ENCODE measurements around the gene RNF220.

DNA sequence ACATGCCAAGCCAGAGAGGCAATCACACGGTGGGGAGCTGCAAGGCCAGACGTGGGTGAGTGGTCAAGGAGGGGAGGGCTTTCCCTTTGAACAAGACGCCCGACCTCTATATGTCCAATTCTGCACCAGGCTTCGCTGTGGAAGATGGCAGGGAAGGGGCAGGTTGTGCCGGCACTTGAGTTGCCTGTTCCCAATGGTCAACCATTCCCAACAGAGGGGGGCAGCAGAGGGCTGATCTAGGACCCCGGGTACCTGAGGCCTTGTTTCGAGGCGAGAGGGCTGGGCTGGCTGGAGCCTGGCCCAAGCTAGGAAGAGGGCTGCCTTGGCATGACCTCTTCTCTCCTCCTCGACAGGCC, 204.3 kb downstream of the RNF220 start:
- no peak for TF ChIP-seq ZBTB8A (CRISPR knock-in tag; IDR thresholded peaks at IDR 0.05; ENCODE audit: borderline replicate concordance, low read depth)
- no peak for TF ChIP-seq ZNF563 (CRISPR knock-in tag; IDR thresholded peaks at IDR 0.05)
- TF ChIP-seq, protein P1, sequence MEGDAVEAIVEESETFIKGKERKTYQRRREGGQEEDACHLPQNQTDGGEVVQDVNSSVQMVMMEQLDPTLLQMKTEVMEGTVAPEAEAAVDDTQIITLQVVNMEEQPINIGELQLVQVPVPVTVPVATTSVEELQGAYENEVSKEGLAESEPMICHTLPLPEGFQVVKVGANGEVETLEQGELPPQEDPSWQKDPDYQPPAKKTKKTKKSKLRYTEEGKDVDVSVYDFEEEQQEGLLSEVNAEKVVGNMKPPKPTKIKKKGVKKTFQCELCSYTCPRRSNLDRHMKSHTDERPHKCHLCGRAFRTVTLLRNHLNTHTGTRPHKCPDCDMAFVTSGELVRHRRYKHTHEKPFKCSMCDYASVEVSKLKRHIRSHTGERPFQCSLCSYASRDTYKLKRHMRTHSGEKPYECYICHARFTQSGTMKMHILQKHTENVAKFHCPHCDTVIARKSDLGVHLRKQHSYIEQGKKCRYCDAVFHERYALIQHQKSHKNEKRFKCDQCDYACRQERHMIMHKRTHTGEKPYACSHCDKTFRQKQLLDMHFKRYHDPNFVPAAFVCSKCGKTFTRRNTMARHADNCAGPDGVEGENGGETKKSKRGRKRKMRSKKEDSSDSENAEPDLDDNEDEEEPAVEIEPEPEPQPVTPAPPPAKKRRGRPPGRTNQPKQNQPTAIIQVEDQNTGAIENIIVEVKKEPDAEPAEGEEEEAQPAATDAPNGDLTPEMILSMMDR (CRISPR knock-in tag; IDR thresholded peaks at IDR 0.05), result peak; percentile 82
- no peak for TF ChIP-seq BCL6 (CRISPR knock-in tag; IDR thresholded peaks at IDR 0.05)
- TF ChIP-seq, protein P2, sequence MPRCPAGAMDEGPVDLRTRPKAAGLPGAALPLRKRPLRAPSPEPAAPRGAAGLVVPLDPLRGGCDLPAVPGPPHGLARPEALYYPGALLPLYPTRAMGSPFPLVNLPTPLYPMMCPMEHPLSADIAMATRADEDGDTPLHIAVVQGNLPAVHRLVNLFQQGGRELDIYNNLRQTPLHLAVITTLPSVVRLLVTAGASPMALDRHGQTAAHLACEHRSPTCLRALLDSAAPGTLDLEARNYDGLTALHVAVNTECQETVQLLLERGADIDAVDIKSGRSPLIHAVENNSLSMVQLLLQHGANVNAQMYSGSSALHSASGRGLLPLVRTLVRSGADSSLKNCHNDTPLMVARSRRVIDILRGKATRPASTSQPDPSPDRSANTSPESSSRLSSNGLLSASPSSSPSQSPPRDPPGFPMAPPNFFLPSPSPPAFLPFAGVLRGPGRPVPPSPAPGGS (CRISPR knock-in tag; IDR thresholded peaks at IDR 0.05), result no peak
- TF ChIP-seq, protein P3, sequence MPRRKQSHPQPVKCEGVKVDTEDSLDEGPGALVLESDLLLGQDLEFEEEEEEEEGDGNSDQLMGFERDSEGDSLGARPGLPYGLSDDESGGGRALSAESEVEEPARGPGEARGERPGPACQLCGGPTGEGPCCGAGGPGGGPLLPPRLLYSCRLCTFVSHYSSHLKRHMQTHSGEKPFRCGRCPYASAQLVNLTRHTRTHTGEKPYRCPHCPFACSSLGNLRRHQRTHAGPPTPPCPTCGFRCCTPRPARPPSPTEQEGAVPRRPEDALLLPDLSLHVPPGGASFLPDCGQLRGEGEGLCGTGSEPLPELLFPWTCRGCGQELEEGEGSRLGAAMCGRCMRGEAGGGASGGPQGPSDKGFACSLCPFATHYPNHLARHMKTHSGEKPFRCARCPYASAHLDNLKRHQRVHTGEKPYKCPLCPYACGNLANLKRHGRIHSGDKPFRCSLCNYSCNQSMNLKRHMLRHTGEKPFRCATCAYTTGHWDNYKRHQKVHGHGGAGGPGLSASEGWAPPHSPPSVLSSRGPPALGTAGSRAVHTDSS (CRISPR knock-in tag; conservative IDR thresholded peaks at IDR 0.05), result no peak
- TF ChIP-seq, protein P4, sequence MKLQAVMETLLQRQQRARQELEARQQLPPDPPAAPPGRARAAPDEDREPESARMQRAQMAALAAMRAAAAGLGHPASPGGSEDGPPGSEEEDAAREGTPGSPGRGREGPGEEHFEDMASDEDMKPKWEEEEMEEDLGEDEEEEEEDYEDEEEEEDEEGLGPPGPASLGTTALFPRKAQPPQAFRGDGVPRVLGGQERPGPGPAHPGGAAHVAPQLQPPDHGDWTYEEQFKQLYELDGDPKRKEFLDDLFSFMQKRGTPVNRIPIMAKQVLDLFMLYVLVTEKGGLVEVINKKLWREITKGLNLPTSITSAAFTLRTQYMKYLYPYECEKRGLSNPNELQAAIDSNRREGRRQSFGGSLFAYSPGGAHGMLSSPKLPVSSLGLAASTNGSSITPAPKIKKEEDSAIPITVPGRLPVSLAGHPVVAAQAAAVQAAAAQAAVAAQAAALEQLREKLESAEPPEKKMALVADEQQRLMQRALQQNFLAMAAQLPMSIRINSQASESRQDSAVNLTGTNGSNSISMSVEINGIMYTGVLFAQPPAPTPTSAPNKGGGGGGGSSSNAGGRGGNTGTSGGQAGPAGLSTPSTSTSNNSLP (IDR thresholded peaks at IDR 0.05; ENCODE audit: low read depth, low read length), result no peak
- TF ChIP-seq HNRNPLL (IDR thresholded peaks at IDR 0.05; ENCODE audit: low read depth, low read length, poor library complexity, severe bottlenecking), result no peak
